Endodermal cell (in vitro differentiated cells): ENCODE results near the gene TANGO2. TPM values are rescaled to one million over a fixed set of nuclear protein-coding genes. Genes with fewer than 3 reads are reported as not detected.

Experiments
- DNase-seq: peaks from one replicate; pipeline ENCODE4 v3.0.0-alpha.2; 2017
- H3K27ac ChIP-seq: 2 replicates; pipeline ENCODE4 v1.5.1; 2013; ENCODE audit warnings: mild to moderate bottlenecking, low read depth, low read length, moderate library complexity
- H3K27me3 ChIP-seq: 2 replicates; pipeline ENCODE4 v1.6.1; 2013; ENCODE audit warnings: mild to moderate bottlenecking, low read length, moderate library complexity; ENCODE audit not compliant: insufficient read depth, control insufficient read depth, poor library complexity, severe bottlenecking
- H3K36me3 ChIP-seq: 2 replicates; pipeline ENCODE4 v1.7.0; 2013; ENCODE audit warnings: mild to moderate bottlenecking, low read length, moderate library complexity; ENCODE audit not compliant: control insufficient read depth, insufficient read depth
- H3K4me1 ChIP-seq: one replicate; pipeline ENCODE4 v1.7.0; 2013; ENCODE audit warnings: low read length; ENCODE audit not compliant: control insufficient read depth, insufficient read depth
- H3K4me3 ChIP-seq: 2 replicates; pipeline ENCODE4 v1.5.1; 2013; ENCODE audit warnings: mild to moderate bottlenecking, low read length, moderate library complexity
- H3K9ac ChIP-seq: 2 replicates; pipeline ENCODE4 v1.6.1; 2013; ENCODE audit warnings: mild to moderate bottlenecking, low read length, moderate library complexity; ENCODE audit not compliant: poor library complexity, severe bottlenecking; ENCODE audit errors: extremely low read depth
- H3K9me3 ChIP-seq: 2 replicates; pipeline ENCODE4 v1.6.1; 2013; ENCODE audit warnings: mild to moderate bottlenecking, low read length, moderate library complexity; ENCODE audit not compliant: control insufficient read depth
- H3K27ac Mint-ChIP-seq: 2 replicates; pipeline ENCODE4 v1.8.0; 2020; ENCODE audit warnings: mixed read lengths
- H3K27me3 Mint-ChIP-seq: 2 replicates; pipeline ENCODE4 v1.8.0; 2021; ENCODE audit warnings: mild to moderate bottlenecking, mixed read lengths; ENCODE audit not compliant: insufficient read depth
- H3K36me3 Mint-ChIP-seq: 2 replicates; pipeline ENCODE4 v1.8.0; 2020; ENCODE audit warnings: low read depth, mixed read lengths
- H3K4me1 Mint-ChIP-seq: 2 replicates; pipeline ENCODE4 v1.8.0; 2020; ENCODE audit warnings: mixed read lengths
- H3K4me3 Mint-ChIP-seq: 2 replicates; pipeline ENCODE4 v1.8.0; 2020; ENCODE audit warnings: mild to moderate bottlenecking, moderate library complexity, mixed read lengths
- H3K9me3 Mint-ChIP-seq: 2 replicates; pipeline ENCODE4 v1.8.0; 2020; ENCODE audit warnings: mild to moderate bottlenecking, mixed read lengths
- CTCF ChIP-seq: fragments of 200-600 bp; sonication (generic); conservative IDR thresholded peaks from 2 replicates; pipeline ENCODE4 v1.5.0; 2021; ENCODE audit warnings: antibody characterized with exemption, mild to moderate bottlenecking
- WGBS, 2 experiments: methylation state at CpG; one replicate each; pipeline versions ENCODE4 v1.1.5 to v1.1.7; 2013; ENCODE audit warnings: missing lambda C conversion rate in 2 of 2, mixed read lengths in 1 of 2; ENCODE audit not compliant: insufficient coverage in 1 of 2, insufficient read length in 1 of 2; 5-methylcytosine and 5-hydroxymethylcytosine counted together
- total RNA-seq, 2 donors: library from RNA; stranded (reverse); fragmentation: NEBNext Ultra II Directional in 1 of 2; extraction: Animal tissue kit (Norgen Biotek cat#: 25700) in 1 of 2; gene quantifications; 2 replicates in 1 of 2; 3 replicates in 1 of 2; pipeline ENCODE4 v1.2.1, GENCODE V29; 2021

Gene TANGO2
- total RNA-seq, 2 donors from 2014 or later, result 19.9 to 21.8 TPM

- H3K4me3 Mint-ChIP-seq, result no peak overlapping the region
- H3K36me3 Mint-ChIP-seq, result no peaks in the 10 kb centered on the region
- no peak overlapping the region for H3K27ac Mint-ChIP-seq
- WGBS, 2 experiments, result 80 to 91% methylated on average over 1 to 6 of the region's 6 CpGs
- Histone ChIP-seq H3K4me3 (no peak overlapping the region), H3K27me3 (no peaks in the 10 kb centered on the region), H3K9me3 (no peaks in the 10 kb centered on the region), H3K36me3 (no peaks in the 10 kb centered on the region), H3K4me1 (no peaks in the 10 kb centered on the region), H3K27ac (no peak overlapping the region), H3K9ac (no peak overlapping the region)
- peaks cover 1% of the 10 kb centered on the region for H3K27me3 Mint-ChIP-seq
- H3K9me3 Mint-ChIP-seq, result no peaks in the 10 kb centered on the region
- no peak for DNase-seq
- no peak for TF ChIP-seq CTCF
- no peaks in the 10 kb centered on the region for H3K4me1 Mint-ChIP-seq
Measured at GRCh38 chr22:19992921-19993355, 28.0 kb upstream of the TANGO2 start.

- 89 to 93% methylated on average over 5 to 7 of the region's 7 CpGs for WGBS, 2 experiments
- H3K4me3 Mint-ChIP-seq, result no peak overlapping the region
Measured at GRCh38 chr22:19993926-19994325, 27.0 kb upstream of the TANGO2 start.

GRCh38 chr22:19994851-19995610 is 25.9 kb upstream of the TANGO2 start:
- no peak for TF ChIP-seq CTCF
- Mint-ChIP-seq H3K27me3 (peaks cover 1% of the 10 kb centered on the region), H3K36me3 (no peaks in the 10 kb centered on the region), H3K27ac (no peak overlapping the region), H3K4me3 (no peak overlapping the region), H3K4me1 (peaks cover 7% of the 10 kb centered on the region), H3K9me3 (no peaks in the 10 kb centered on the region)
- Histone ChIP-seq H3K9ac (no peak overlapping the region), H3K4me3 (no peak overlapping the region), H3K27me3 (no peaks in the 10 kb centered on the region), H3K36me3 (no peaks in the 10 kb centered on the region), H3K9me3 (no peaks in the 10 kb centered on the region), H3K27ac (no peak overlapping the region), H3K4me1 (no peaks in the 10 kb centered on the region)
- 91% methylated on average over 12 of the region's 12 CpGs for WGBS, 2 experiments
- no peak for DNase-seq

More at GRCh38 chr22:19993926-19994325, 27.0 kb upstream of the TANGO2 start:
- Histone ChIP-seq H3K4me3 (no peak overlapping the region), H3K4me1 (no peaks in the 10 kb centered on the region), H3K27ac (no peak overlapping the region), H3K9me3 (no peaks in the 10 kb centered on the region), H3K27me3 (no peaks in the 10 kb centered on the region), H3K36me3 (no peaks in the 10 kb centered on the region), H3K9ac (no peak overlapping the region)
- H3K36me3 Mint-ChIP-seq, result no peaks in the 10 kb centered on the region
- no peaks in the 10 kb centered on the region for H3K9me3 Mint-ChIP-seq
- H3K27ac Mint-ChIP-seq, result no peak overlapping the region
- TF ChIP-seq CTCF, result no peak
- H3K27me3 Mint-ChIP-seq, result peaks cover 1% of the 10 kb centered on the region
- no peak for DNase-seq
- H3K4me1 Mint-ChIP-seq, result peaks cover 5% of the 10 kb centered on the region
